ENCODE results near the gene PLEKHB2. TPM values are rescaled to one million over a fixed set of nuclear protein-coding genes. Genes with fewer than 3 reads are reported as not detected.
"Not testable (repeated sequence)": the region's sequence is repeated elsewhere in the genome, so short reads cannot be mapped to it uniquely, and the experiment has no call there.

The PLEKHB2 gene
- total and polyA plus RNA-seq, 2 donors from 2014 or later = 85.4 to 110 TPM

DNA sequence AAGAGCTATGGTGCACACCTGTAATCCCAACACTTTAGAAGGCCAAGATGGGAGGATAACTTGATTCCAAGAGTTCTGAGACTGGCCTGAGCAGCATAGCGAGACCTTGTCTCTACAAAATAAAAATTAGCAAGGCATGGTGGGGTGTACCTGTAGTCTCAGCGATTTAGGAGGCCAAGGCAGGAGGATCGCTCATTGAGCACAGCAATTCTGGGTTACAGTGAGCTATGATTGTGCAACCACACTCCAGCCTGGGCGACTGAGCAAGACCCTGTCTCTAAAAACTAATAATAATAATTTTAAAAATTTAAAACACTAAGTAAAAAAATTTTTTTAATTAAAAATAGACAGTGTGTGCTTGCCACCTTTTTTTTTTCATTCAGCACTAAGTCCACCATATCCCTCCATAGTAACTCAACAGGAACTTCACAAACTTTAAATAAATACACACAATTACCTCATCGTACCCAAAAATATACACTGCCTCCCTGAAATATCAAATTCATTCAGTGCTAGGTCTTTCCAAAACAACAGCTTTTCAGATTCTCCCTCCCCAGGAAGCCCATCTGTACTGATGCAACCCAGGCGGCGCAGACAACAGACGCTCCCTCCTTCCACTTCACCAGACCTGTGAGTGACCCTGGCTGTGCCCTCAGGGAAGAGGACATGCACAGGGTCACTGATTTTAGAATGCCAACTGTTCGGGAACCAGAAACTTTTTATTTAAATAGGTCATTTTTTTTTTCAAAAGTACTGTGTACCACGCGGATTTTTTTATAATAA is 41.4 kb upstream of the PLEKHB2 start:
- TF ChIP-seq, protein P1, sequence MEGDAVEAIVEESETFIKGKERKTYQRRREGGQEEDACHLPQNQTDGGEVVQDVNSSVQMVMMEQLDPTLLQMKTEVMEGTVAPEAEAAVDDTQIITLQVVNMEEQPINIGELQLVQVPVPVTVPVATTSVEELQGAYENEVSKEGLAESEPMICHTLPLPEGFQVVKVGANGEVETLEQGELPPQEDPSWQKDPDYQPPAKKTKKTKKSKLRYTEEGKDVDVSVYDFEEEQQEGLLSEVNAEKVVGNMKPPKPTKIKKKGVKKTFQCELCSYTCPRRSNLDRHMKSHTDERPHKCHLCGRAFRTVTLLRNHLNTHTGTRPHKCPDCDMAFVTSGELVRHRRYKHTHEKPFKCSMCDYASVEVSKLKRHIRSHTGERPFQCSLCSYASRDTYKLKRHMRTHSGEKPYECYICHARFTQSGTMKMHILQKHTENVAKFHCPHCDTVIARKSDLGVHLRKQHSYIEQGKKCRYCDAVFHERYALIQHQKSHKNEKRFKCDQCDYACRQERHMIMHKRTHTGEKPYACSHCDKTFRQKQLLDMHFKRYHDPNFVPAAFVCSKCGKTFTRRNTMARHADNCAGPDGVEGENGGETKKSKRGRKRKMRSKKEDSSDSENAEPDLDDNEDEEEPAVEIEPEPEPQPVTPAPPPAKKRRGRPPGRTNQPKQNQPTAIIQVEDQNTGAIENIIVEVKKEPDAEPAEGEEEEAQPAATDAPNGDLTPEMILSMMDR (IDR thresholded peaks at IDR 0.05; ENCODE audit: borderline replicate concordance, extremely low read depth, insufficient read depth) = no peak
- no peak overlapping the region for H3K4me3 ChIP-seq (ENCODE audit: low read length in 3 of 3)
- no peaks in the 10 kb centered on the region for H3K9me3 ChIP-seq (ENCODE audit: control insufficient read depth in 2 of 3, insufficient read depth in 1 of 3, low read length in 3 of 3)
- H3K9ac ChIP-seq (ENCODE audit: low read length in 3 of 3) = no peak overlapping the region
- H3K27me3 ChIP-seq (ENCODE audit: control insufficient read depth, insufficient read depth, low read length) = no peaks in the 10 kb centered on the region
- DNase-seq = no peak
- H3K27ac ChIP-seq (ENCODE audit: low read depth in 2 of 2, low read length in 2 of 2) = no peak overlapping the region
- H3K4me1 ChIP-seq (ENCODE audit: control insufficient read depth in 2 of 3, insufficient read depth in 2 of 3, low read depth in 1 of 3, low read length in 3 of 3) = peaks cover 0 to 25% (median 17%) of the 10 kb centered on the region in 3 donors
- intact Hi-C loops (cut with DNase I) = no loop called here
- H3K36me3 ChIP-seq (ENCODE audit: control insufficient read depth in 2 of 3, insufficient read depth in 3 of 3, low read length in 3 of 3) = peaks cover 0 to 16% (median 3%) of the 10 kb centered on the region in 3 donors
- no peak for FAIRE-seq

GRCh38 chr2:131064589-131065512 is 40.3 kb upstream of the PLEKHB2 start:
- no peak for FAIRE-seq
- intact Hi-C loops (cut with DNase I) = no loop called here

DNA sequence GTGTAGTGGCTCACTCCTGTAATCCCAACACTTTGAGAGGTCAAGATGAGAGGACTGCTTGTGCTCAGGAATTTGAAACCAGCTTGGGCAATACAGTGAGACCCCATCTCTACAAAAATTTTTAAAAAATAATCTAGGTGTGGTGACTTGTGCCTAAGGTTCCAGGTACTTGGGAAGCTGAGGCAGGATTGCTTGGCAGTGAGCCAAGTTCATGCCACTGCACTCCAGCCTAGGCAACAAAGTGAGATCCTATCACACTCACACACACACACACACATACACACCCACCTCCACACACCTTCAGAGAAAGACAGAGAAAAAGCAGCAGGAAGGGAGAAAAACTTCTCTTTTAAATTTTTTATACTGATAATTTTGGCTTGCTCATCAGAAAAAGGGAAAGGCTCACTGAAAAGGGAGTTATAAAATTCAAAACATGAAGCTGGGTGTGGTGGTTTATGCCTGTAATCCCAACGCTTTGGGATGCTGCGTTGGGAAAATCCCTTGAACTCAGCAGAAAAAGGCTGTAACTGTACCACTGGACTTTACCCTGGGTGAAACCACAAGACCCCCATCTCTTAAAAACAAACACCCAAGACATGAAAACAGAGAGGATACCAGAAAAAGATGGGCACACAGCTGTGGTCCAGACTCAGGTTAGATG is 37.5 kb upstream of the PLEKHB2 start:
- no peaks in the 10 kb centered on the region for H3K27me3 ChIP-seq (ENCODE audit: control insufficient read depth, insufficient read depth, low read length)
- H3K9me3 ChIP-seq (ENCODE audit: control insufficient read depth in 2 of 3, insufficient read depth in 1 of 3, low read length in 3 of 3) = no peaks in the 10 kb centered on the region
- H3K4me1 ChIP-seq (ENCODE audit: control insufficient read depth in 2 of 3, insufficient read depth in 2 of 3, low read depth in 1 of 3, low read length in 3 of 3) = peaks cover 0 to 20% (median 12%) of the 10 kb centered on the region in 3 donors
- H3K27ac ChIP-seq (ENCODE audit: low read depth in 2 of 2, low read length in 2 of 2) = no peak overlapping the region
- FAIRE-seq (no peak), DNase-seq (no peak)
- H3K9ac ChIP-seq (ENCODE audit: low read length in 3 of 3) = no peak overlapping the region
- TF ChIP-seq, protein P1 (IDR thresholded peaks at IDR 0.05; ENCODE audit: borderline replicate concordance, extremely low read depth, insufficient read depth) = no peak
- intact Hi-C loops (cut with DNase I) = no loop called here
- peaks cover 8 to 18% (median 12%) of the 10 kb centered on the region in 3 donors for H3K36me3 ChIP-seq (ENCODE audit: control insufficient read depth in 2 of 3, insufficient read depth in 3 of 3, low read length in 3 of 3)
- H3K4me3 ChIP-seq (ENCODE audit: low read length in 3 of 3) = no peak overlapping the region

More at GRCh38 chr2:131064589-131065512, 40.3 kb upstream of the PLEKHB2 start:
- peak overlapping the region; percentile 3 to 13 for H3K27ac ChIP-seq (ENCODE audit: low read depth in 2 of 2, low read length in 2 of 2)
- peaks cover 2 to 10% (median 3%) of the 10 kb centered on the region in 3 donors for H3K36me3 ChIP-seq (ENCODE audit: control insufficient read depth in 2 of 3, insufficient read depth in 3 of 3, low read length in 3 of 3)
- H3K4me1 ChIP-seq (ENCODE audit: control insufficient read depth in 2 of 3, insufficient read depth in 2 of 3, low read depth in 1 of 3, low read length in 3 of 3) = peaks cover 0 to 25% (median 17%) of the 10 kb centered on the region in 3 donors
- peak overlapping the region in 1 of 3 donors; percentile 42 for H3K9ac ChIP-seq (ENCODE audit: low read length in 3 of 3)
- TF ChIP-seq, protein P1 (IDR thresholded peaks at IDR 0.05; ENCODE audit: borderline replicate concordance, extremely low read depth, insufficient read depth) = no peak
- H3K9me3 ChIP-seq (ENCODE audit: control insufficient read depth in 2 of 3, insufficient read depth in 1 of 3, low read length in 3 of 3) = no peaks in the 10 kb centered on the region
- H3K4me3 ChIP-seq (ENCODE audit: low read length in 3 of 3) = peak overlapping the region; percentile 20 to 40 (median 34)
- peak in 2 of 5 donors; percentile 63 to 66 for DNase-seq
- no peaks in the 10 kb centered on the region for H3K27me3 ChIP-seq (ENCODE audit: control insufficient read depth, insufficient read depth, low read length)

GRCh38 chr2:131068172-131068571 is 37.0 kb upstream of the PLEKHB2 start:
- FAIRE-seq; H3K4me3 ChIP-seq (ENCODE audit: low read length in 3 of 3); H3K9me3 ChIP-seq (ENCODE audit: control insufficient read depth in 2 of 3, insufficient read depth in 1 of 3, low read length in 3 of 3); DNase-seq; H3K27me3 ChIP-seq (ENCODE audit: control insufficient read depth, insufficient read depth, low read length); intact Hi-C loops (cut with DNase I); H3K9ac ChIP-seq (ENCODE audit: low read length in 3 of 3); H3K27ac ChIP-seq (ENCODE audit: low read depth in 2 of 2, low read length in 2 of 2): not testable (repeated sequence)
- Histone ChIP-seq H3K36me3 (ENCODE audit: control insufficient read depth in 2 of 3, insufficient read depth in 3 of 3, low read length in 3 of 3) (peaks cover 8 to 16% (median 12%) of the 10 kb centered on the region in 3 donors), H3K4me1 (ENCODE audit: control insufficient read depth in 2 of 3, insufficient read depth in 2 of 3, low read depth in 1 of 3, low read length in 3 of 3) (peaks cover 0 to 20% (median 10%) of the 10 kb centered on the region in 3 donors)

DNA sequence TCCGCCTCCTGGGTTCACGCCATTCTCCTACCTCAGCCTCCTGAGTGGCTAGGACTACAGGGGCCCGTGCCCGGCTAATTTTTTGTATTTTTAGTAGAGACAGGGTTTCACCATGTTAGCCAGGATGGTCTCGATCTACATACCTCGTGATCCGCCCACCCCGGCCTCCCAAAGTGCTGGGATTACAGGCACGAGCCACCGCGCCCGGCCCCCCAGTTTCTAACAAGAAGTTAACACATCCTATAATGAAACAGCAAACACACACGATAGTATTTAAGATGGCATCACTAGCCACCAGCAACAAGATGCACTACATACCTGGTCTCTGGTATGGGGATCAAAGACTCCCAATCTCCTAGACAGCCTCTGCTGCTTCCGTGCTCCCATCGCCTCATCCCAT is 29.6 kb upstream of the PLEKHB2 start:
- DNase-seq; FAIRE-seq; H3K9me3 ChIP-seq (ENCODE audit: control insufficient read depth in 2 of 3, insufficient read depth in 1 of 3, low read length in 3 of 3); H3K27me3 ChIP-seq (ENCODE audit: control insufficient read depth, insufficient read depth, low read length); H3K27ac ChIP-seq (ENCODE audit: low read depth in 2 of 2, low read length in 2 of 2); intact Hi-C loops (cut with DNase I); H3K4me1 ChIP-seq (ENCODE audit: control insufficient read depth in 2 of 3, insufficient read depth in 2 of 3, low read depth in 1 of 3, low read length in 3 of 3); H3K9ac ChIP-seq (ENCODE audit: low read length in 3 of 3); H3K4me3 ChIP-seq (ENCODE audit: low read length in 3 of 3): not testable (repeated sequence)
- H3K36me3 ChIP-seq (ENCODE audit: control insufficient read depth in 2 of 3, insufficient read depth in 3 of 3, low read length in 3 of 3) = peaks cover 7 to 22% (median 16%) of the 10 kb centered on the region in 3 donors

Measured in kidney (tissue), 14 donors.